ENCODE data around the gene ARMC3.

ARMC3 gene

DNA sequence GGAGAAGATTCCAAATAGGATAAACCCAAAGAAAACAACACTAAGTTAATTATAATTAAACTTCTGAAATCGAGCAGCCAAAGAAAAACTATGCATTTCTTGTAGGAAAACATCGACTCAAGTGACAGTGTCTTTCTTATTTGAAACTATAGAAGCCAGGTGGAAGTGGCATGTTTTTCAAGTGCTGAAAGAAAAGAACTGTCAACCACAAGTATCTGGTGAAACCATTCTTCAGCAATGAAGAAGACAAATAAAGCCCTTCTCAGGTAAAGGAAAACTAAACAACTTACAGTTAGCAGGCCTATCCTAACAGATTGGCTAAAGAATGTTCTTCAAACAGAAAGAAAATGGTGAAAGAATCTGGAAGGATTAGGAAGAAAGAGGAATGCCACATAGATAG lies 96.1 kb downstream of the ARMC3 start:
- no peak overlapping the region for H3K4me3 ChIP-seq (ENCODE audit: low read depth, low read length)
- in situ Hi-C loops (cut with HindIII; ENCODE audit: low pct_ligation_motif_present, low sequenced_read_pairs): no loop called here
- no peaks in the 10 kb centered on the region for H3K27me3 ChIP-seq (replicated peaks)
- DNase-seq: no peak
- no peak overlapping the region for H3K27ac ChIP-seq
- TF ChIP-seq, protein P1, sequence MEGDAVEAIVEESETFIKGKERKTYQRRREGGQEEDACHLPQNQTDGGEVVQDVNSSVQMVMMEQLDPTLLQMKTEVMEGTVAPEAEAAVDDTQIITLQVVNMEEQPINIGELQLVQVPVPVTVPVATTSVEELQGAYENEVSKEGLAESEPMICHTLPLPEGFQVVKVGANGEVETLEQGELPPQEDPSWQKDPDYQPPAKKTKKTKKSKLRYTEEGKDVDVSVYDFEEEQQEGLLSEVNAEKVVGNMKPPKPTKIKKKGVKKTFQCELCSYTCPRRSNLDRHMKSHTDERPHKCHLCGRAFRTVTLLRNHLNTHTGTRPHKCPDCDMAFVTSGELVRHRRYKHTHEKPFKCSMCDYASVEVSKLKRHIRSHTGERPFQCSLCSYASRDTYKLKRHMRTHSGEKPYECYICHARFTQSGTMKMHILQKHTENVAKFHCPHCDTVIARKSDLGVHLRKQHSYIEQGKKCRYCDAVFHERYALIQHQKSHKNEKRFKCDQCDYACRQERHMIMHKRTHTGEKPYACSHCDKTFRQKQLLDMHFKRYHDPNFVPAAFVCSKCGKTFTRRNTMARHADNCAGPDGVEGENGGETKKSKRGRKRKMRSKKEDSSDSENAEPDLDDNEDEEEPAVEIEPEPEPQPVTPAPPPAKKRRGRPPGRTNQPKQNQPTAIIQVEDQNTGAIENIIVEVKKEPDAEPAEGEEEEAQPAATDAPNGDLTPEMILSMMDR (IDR thresholded peaks at IDR 0.05; ENCODE audit: low read depth, low read length, missing control alignments): no peak
- no peaks in the 10 kb centered on the region for H3K36me3 ChIP-seq (replicated peaks)

DNA sequence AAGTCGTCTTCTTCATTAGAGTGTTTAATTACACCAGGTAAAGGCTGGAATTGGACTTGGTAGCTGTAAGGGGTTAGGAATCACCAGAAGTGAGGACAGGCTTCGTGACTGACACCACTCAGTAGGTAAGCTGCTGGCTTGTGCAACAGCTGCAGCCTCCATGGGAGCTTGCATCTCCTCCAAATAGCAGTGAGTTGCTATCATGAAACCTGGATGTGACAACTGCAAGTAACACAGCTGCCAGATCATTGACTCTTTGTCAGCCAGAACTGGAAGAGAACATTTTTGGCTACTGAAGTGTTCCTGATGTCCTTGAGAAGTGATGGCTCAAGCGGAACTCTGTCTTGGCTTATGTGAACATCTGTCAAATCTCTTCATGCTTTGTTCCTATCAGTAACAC lies 103.5 kb downstream of the ARMC3 start:
- no peaks in the 10 kb centered on the region for H3K27me3 ChIP-seq (replicated peaks)
- no peak overlapping the region for H3K4me3 ChIP-seq (ENCODE audit: low read depth, low read length)
- no peak for DNase-seq
- in situ Hi-C loops (cut with HindIII; ENCODE audit: low pct_ligation_motif_present, low sequenced_read_pairs): no loop called here
- H3K27ac ChIP-seq: no peak overlapping the region
- TF ChIP-seq, protein P1 (IDR thresholded peaks at IDR 0.05; ENCODE audit: low read depth, low read length, missing control alignments): no peak
- H3K36me3 ChIP-seq (replicated peaks): no peaks in the 10 kb centered on the region

DNA sequence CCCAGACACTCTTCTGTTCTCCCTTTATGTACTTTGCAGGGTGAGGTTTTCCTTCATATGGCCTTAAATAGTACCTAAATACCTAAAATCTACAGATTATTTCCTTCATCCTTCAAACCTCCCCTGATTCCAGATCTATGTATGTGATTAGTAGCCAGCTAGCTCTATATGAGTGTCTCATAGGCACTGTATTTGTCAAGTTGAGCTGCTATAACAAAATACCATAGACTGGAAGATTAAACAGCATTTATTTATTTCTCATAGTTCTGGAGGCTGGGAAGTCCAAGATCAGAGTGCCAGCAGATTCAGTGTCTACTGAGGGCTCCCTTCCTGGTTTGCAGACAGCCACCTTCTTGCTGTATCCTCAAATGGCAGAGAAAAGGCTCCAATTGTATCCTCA lies 106.9 kb downstream of the ARMC3 start:
- TF ChIP-seq, protein P1 (IDR thresholded peaks at IDR 0.05; ENCODE audit: low read depth, low read length, missing control alignments): no peak
- in situ Hi-C loops (cut with HindIII; ENCODE audit: low pct_ligation_motif_present, low sequenced_read_pairs): no loop called here
- Histone ChIP-seq H3K4me3 (ENCODE audit: low read depth, low read length) (no peak overlapping the region), H3K27me3 (replicated peaks) (no peaks in the 10 kb centered on the region), H3K36me3 (replicated peaks) (no peaks in the 10 kb centered on the region), H3K27ac (no peak overlapping the region)
- DNase-seq: no peak

DNA sequence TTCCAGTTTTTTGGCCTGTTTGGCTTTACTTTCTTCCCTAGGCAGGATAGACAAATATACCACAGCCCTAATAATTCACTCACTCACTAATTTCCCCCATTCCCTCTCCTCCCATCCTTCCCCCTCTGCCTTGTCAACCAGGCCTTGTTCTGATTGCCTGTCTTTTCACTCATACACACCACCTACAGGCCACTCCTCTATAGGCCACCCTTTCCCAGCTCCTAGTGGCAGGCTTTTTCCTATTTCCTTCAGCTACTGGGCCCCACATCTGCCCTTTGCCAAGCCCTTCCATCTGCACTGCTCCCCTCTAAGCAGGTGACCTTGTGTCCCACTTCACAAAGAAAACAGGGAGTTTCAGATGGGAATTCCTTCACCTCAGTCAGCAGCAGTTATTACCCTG lies 107.7 kb downstream of the ARMC3 start:
- in situ Hi-C loops (cut with HindIII; ENCODE audit: low pct_ligation_motif_present, low sequenced_read_pairs): no loop called here
- Histone ChIP-seq H3K27ac (no peak overlapping the region), H3K4me3 (ENCODE audit: low read depth, low read length) (no peak overlapping the region), H3K27me3 (replicated peaks) (no peaks in the 10 kb centered on the region), H3K36me3 (replicated peaks) (no peaks in the 10 kb centered on the region)
- DNase-seq: peak; percentile 20
- TF ChIP-seq, protein P1 (IDR thresholded peaks at IDR 0.05; ENCODE audit: low read depth, low read length, missing control alignments): peak; percentile 64

DNA sequence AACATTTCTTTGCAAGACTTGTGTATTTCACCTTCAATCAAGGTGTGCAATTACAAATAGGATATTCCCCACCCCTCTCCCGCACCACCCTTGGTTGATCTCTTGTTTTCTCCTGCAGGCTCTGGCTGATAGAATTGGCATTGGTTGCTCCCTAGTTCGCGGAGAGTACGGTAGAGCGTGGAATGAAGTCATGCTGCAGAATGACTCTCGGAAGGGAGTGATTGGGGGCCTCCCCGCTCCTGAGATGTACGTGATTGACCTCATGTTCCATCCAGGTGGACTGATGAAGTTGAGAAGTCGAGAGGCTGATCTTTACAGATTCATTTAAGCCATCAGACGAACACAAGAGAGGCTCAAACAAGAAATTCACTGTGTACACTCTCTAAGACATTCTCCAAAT lies 109.3 kb downstream of the ARMC3 start:
- DNase-seq: no peak
- Histone ChIP-seq H3K4me3 (ENCODE audit: low read depth, low read length) (no peak overlapping the region), H3K27ac (no peak overlapping the region), H3K27me3 (replicated peaks) (no peaks in the 10 kb centered on the region), H3K36me3 (replicated peaks) (no peaks in the 10 kb centered on the region)
- in situ Hi-C loops (cut with HindIII; ENCODE audit: low pct_ligation_motif_present, low sequenced_read_pairs): no loop called here
- TF ChIP-seq, protein P1 (IDR thresholded peaks at IDR 0.05; ENCODE audit: low read depth, low read length, missing control alignments): no peak

DNA sequence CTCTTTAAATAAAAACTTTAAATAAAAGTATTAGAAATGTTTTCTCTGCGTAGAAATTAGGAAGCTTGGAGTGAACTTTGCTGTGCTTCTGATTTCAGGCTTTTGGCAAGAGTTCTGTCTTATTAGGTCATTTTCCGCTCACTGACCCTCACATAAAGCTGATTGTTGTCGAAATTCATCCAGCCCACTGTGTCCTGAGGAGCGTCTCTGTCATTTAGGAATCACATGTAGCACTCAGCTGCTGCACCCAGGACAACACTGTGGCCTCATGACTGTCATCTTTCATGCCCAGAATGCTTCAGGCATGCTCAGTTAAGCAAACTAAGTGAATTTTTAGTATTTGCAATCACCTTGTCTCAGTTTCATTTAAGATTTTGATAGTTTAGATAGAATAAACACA lies 109.7 kb downstream of the ARMC3 start:
- H3K4me3 ChIP-seq (ENCODE audit: low read depth, low read length): no peak overlapping the region
- no peak for DNase-seq
- in situ Hi-C loops (cut with HindIII; ENCODE audit: low pct_ligation_motif_present, low sequenced_read_pairs): no loop called here
- H3K27me3 ChIP-seq (replicated peaks): no peaks in the 10 kb centered on the region
- TF ChIP-seq, protein P1 (IDR thresholded peaks at IDR 0.05; ENCODE audit: low read depth, low read length, missing control alignments): no peak
- no peak overlapping the region for H3K27ac ChIP-seq
- no peaks in the 10 kb centered on the region for H3K36me3 ChIP-seq (replicated peaks)

Data from brain microvascular endothelial cell (primary cell).